ENCODE measurements around the gene GAD2. TPM values are rescaled to one million over a fixed set of nuclear protein-coding genes. Genes with fewer than 3 reads are reported as not detected.

Gene GAD2
- 40.1 TPM for total RNA-seq

GRCh38 chr10:26216585-26217395 is at the start of gene GAD2:
Gene GAD2 (plus strand): TSS chr10:26216774. CDS start chr10:26216810, 36 bp downstream.

Other genes starting within 250 kb of the GAD2 start
- gene APBB1IP, start 221.6 kb downstream of the GAD2 start, total RNA-seq, result 3.7 TPM

Data from diencephalon (tissue), 1 donor.